Fibroblast of the aortic adventitia (primary cell): ENCODE measurements around the gene HSD17B8. TPM values are rescaled to one million over a fixed set of nuclear protein-coding genes. Genes with fewer than 3 reads are reported as not detected.

Source experiments
- DNase-seq: peaks from one replicate; pipeline ENCODE4 v3.0.0-alpha.2; 2010; ENCODE audit warnings: low read depth
- H3K4me3 ChIP-seq: 2 replicates; pipeline ENCODE4 v1.5.1; 2011; ENCODE audit warnings: low read depth, mild to moderate bottlenecking, control low read depth, low read length, moderate library complexity
- CTCF ChIP-seq: IDR thresholded peaks from 2 replicates; pipeline ENCODE4 v1.5.1; 2011; ENCODE audit warnings: mild to moderate bottlenecking, low read length, control low read depth, inconsistent platforms; ENCODE audit not compliant: insufficient read depth
- total RNA-seq: library from RNA; depleted of rRNA; stranded (reverse); fragments of >200 nt; gene quantifications from 2 replicates; pipeline ENCODE4 v1.2.3, GENCODE V29; 2012; ENCODE audit warnings: low replicate concordance

The HSD17B8 gene
- total RNA-seq, 1 donor: 2.6 TPM

GRCh38 chr6:33202799-33203198, 1.7 kb upstream of the HSD17B8 start:
- no peak for DNase-seq
- H3K4me3 ChIP-seq: no peak overlapping the region
- no peak for TF ChIP-seq CTCF

GRCh38 chr6:33203443-33204164, 851 bp upstream of the HSD17B8 start:
- TF ChIP-seq CTCF: no peak
- no peak for DNase-seq
- H3K4me3 ChIP-seq: no peak overlapping the region

GRCh38 chr6:33204165-33204414, 365 bp upstream of the HSD17B8 start:
- H3K4me3 ChIP-seq: no peak overlapping the region
- no peak for DNase-seq
- TF ChIP-seq CTCF: no peak

- peak overlapping the region; percentile 73 for H3K4me3 ChIP-seq
- no peak for DNase-seq
- TF ChIP-seq CTCF: no peak
Observed at GRCh38 chr6:33205191-33206026, 954 bp downstream of the HSD17B8 start.

- TF ChIP-seq CTCF: no peak
- H3K4me3 ChIP-seq: no peak overlapping the region
- no peak for DNase-seq
Observed at GRCh38 chr6:33206027-33206863, 1.8 kb downstream of the HSD17B8 start.

GRCh38 chr6:33206864-33207551, 2.6 kb downstream of the HSD17B8 start:
- peak overlapping the region; percentile 87 for H3K4me3 ChIP-seq
- no peak for TF ChIP-seq CTCF
- DNase-seq: no peak
